ENCODE data around the gene CCDC138. TPM values are rescaled to one million over a fixed set of nuclear protein-coding genes. Genes with fewer than 3 reads are reported as not detected.
"Not testable (repeated sequence)": the region's sequence is repeated elsewhere in the genome, so short reads cannot be mapped to it uniquely, and the experiment has no call there.

The CCDC138 gene, protein sequence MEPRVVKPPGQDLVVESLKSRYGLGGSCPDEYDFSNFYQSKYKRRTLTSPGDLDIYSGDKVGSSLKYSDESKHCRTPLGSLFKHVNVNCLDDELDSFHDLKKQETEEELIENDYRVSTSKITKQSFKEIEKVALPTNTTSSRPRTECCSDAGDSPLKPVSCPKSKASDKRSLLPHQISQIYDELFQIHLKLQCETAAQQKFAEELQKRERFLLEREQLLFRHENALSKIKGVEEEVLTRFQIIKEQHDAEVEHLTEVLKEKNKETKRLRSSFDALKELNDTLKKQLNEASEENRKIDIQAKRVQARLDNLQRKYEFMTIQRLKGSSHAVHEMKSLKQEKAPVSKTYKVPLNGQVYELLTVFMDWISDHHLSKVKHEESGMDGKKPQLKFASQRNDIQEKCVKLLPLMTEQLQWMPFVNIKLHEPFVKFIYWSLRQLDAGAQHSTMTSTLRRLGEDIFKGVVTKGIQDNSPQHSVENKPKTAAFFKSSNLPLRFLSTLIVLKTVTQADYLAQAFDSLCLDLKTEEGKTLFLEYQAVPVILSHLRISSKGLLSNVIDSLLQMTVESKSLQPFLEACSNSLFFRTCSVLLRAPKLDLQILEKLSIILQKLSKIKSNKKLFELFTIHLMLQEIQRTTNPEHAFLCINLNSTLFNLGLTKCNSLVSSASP
- total RNA-seq = 10.9 and 11.1 TPM in 2 replicates

- intact Hi-C loops (cut with micrococcal nuclease) = loop anchor here (1.0 to 10.0 kb wide), 5 partner anchors 67 to 426 kb away; partner anchors contain the start of genes LIMS1 and RANBP2
Observed at GRCh38 chr2:108786354-108787215, at the start of gene CCDC138. Gene CCDC138, plus strand, starts transcription at chr2:108786771. Its CDS starts 52 bp downstream, at chr2:108786823.

DNA sequence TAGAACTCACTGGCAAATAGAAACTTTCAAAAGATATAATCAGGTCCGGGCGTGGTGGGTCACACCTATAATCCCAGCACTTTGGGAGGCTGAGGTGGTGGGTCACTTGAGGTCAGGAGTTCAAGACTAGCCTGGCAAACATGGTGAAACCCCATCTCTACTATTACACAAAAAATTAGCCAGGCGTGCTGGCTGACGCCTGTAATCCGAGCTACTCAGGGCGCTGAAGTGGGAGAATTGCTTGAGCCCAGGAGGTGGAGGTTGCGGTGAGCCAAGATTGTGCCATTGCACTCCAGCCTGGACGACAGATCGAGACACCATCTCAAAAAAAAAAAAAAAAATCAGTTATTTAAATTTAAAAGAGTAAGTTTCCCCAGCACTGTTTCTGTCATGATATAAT is 28.6 kb upstream of the CCDC138 start:
- intact Hi-C loops (cut with micrococcal nuclease) = not testable (repeated sequence)

- intact Hi-C loops (cut with micrococcal nuclease) = not testable (repeated sequence)
Observed at GRCh38 chr2:108762618-108763017, 24.0 kb upstream of the CCDC138 start.

- intact Hi-C loops (cut with micrococcal nuclease) = not testable (repeated sequence)
Observed at GRCh38 chr2:108766671-108767070, 19.9 kb upstream of the CCDC138 start.

DNA sequence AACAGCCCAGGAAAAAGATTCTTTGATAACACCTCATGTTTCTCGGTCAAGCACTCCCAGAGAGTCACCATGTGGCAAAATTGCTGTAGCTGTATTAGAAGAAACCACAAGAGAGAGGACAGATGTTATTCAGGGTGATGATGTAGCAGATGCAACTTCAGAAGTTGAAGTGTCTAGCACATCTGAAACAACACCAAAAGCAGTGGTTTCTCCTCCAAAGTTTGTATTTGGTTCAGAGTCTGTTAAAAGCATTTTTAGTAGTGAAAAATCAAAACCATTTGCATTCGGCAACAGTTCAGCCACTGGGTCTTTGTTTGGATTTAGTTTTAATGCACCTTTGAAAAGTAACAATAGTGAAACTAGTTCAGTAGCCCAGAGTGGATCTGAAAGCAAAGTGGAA is 18.7 kb upstream of the CCDC138 start:
- intact Hi-C loops (cut with micrococcal nuclease) = not testable (repeated sequence)

DNA sequence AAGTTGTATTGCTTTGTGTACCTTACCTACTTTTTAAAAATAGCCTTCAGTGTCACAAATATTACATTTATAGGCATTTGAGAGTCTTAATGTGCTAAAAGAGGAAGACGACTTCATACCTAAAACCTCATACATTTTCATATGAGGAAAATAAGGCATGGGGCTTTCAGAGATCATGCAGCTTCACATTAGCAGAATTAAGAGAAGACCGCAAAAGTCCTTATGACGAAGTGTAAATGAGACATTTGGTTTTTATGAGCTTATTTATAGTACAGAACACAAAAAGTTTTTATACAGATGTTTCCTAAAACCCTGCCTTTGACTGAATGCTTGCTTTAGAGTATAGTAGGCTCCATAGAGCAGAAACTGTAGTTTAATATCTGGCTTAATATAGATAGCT is 10.1 kb upstream of the CCDC138 start:
- intact Hi-C loops (cut with micrococcal nuclease) = no loop called here

GRCh38 chr2:108778857-108779256 is 7.7 kb upstream of the CCDC138 start:
- intact Hi-C loops (cut with micrococcal nuclease) = no loop called here

DNA sequence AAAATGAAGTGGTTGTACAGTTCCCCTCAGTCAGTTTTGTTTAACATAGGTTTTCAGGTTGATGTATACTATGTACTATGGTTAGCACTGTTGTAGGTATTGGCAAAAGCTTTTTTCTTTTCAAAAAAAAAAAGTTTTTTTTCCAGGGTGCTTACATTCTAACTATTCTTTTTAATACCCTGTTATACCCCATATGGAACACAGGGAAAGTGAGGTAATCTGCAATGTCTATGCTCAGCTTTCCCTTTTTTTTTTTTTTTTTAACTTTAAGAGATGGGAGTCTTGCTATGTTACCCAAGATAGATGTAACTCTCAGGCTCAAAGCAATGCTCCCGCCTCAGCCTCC is 590 bp upstream of the CCDC138 start:
- intact Hi-C loops (cut with micrococcal nuclease) = loop anchor here (1.0 to 10.0 kb wide), 5 partner anchors 67 to 426 kb away; partner anchors contain the start of genes LIMS1 and RANBP2

- intact Hi-C loops (cut with micrococcal nuclease) = loop anchor here (2.0 to 10.0 kb wide), 4 partner anchors 166 to 425 kb away; partner anchors contain the start of gene LIMS1
Observed at GRCh38 chr2:108787216-108787541, 608 bp downstream of the CCDC138 start.

DNA sequence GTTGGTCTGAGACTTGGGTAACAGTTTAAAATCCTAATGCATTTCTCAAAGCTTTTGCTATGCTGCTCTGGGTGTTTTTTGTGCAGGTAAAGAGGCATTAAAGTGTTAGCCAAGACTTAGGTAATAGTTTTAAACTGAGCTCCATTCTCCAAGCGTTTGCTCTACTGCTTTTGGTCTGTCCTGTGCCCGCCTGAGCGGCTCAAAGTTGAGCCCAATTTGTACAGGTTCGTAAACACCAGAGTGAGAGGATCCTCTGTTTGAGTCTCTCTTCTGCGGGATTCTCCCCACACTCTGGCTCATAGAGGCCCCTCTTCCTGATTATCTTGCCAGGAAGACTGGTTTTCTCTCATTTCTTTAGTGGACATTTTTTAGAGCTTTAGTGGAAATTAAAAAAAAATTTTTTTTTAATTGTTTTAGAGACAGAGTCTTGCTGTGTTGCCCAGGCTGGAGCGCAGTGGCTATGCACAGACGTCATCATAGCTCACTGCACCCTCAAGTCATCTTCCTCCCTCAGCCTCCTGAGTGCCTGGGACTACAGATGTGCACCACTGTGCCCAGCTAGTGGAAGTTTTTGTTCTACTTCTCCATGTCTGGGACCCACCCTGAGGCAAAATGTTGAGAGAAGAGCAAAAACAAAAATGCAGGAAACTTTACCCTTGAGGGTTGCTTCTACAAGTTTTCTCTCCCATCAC is 16.6 kb downstream of the CCDC138 start:
- intact Hi-C loops (cut with micrococcal nuclease) = no loop called here

DNA sequence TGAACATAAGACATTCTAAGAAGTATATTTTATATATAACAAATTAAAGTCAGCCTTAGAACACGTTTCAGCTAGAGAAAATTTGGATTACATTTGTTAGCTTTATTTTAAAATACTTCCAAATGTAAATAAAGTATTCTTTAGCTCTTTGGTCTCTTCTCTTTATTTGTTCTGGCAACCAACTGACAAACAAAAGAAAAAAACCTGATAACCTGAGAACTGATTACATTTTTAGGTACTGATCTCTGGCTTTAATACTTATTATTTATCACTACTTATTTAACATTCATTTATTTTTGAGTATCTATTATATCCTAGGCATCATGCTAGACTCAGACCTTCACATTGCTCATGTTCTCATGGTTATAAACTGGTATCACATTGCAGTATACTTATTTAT is 18.5 kb downstream of the CCDC138 start:
- intact Hi-C loops (cut with micrococcal nuclease) = no loop called here

DNA sequence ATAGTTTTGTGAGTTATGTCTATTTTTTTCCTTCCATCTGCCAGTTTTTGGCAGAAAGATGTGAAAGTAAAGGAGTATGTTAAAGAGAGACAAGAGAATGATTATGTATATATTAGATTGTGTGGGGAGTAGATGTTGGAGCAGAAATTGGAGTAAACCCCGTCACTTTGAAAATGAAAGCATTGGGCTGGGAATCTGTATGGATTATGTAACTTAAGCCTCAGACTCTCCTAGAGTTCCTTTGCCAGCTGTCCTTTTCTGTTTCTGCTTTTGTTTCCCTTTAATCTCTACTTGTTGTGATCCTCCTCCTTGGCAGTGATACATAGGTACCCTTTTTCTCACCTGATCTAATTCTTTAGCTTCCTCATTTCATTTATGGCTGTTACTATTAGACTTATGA is 19.2 kb downstream of the CCDC138 start:
- intact Hi-C loops (cut with micrococcal nuclease) = no loop called here

DNA sequence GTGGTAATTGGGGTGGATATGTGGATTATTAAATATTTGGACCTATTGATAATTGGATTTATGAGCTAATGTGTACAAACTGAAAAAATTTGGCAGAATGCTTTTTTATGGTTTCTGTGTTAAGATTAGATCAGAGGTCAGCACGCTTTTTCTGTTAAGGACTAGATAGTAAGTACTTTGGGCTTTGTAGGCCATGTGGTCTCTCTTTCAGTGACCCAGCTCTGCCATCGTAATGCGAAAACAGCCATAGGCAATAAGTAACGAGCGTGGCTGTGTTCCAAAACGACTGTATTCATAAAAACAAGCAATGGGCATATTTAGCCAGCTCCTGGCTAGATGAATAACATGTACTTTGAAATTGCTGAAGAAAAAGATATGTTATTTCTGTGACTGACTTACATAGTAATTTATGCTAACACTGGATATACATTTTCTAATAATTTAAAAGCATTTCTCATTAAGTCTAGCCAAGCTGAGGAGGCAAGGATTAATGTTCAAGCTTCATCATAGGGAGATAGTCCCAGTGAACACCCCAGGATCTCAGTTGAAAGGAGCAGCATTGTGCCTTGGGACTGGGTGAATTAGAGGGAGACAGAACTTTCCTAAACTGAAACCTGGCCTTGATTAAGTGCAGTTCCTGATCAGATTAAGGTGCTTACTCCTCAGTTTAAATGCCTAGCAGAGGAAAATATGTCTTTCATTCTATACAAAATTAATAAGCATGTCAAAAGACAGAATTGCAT is 20.0 kb downstream of the CCDC138 start:
- intact Hi-C loops (cut with micrococcal nuclease) = no loop called here

DNA sequence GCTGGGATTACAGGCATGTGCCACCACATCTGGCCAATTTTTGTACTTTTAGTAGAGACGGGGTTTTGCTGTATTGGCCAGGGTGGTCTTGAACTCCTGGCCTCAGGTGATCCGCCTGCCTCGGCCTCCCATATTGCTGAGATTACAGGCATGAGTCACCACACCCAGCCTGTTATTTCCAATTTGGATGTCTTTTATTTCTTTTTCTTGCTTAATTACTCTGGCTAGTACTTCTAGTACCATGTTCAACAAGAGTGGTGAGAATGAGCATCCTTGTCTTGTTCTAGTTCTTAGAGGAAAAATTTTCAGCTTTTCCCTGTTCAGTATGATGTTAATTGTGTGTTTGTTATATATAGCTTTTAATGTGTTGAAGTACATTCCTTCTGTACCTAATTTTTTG is 23.4 kb downstream of the CCDC138 start:
- intact Hi-C loops (cut with micrococcal nuclease) = no loop called here

DNA sequence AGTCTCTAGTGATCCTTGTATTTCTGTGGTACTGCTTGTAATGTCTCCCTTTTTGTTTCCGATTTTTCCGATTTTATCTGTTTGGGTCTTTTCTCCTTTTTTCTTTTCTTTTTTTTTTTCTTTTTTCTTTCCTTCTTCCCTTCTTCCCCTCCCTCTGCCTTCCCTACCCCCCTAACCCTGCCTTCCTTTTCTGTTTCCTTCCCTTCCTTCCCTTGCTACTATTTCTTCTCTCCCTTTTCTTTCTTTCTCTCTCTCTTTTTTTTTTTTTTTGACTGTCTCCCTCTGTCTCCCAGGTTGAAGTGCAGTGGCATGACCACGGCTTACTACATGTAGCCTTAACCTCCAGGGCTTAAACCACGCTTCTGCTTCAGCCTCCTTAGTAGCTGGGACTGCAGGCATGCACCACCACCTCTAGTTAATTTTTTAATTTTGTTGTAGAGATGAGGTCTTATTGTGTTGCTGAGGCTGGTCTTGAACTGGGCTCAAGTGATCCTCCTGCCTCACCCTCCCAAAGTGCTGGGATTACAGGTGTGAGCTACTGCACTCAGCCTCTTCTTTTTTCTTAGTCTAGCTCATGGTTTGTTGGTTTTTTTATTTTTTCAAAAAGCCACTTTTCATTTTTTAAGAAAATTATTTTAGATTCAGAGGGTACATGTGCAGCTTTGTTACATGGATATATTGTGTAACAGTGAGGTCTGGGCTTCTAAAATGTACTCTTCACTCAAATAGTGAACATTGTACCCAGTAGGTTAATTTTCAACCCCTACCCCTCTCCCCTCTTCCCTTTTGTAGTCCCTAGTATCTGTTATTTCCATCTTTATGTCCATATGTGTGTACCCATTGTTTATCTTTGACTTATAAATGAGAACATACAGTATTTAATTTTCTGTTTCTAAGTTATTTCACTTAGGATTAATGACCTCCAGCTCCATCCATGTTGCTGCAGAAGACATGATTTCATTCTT is 24.7 kb downstream of the CCDC138 start:
- intact Hi-C loops (cut with micrococcal nuclease) = no loop called here

GRCh38 chr2:108813732-108814131 is 27.2 kb downstream of the CCDC138 start:
- intact Hi-C loops (cut with micrococcal nuclease) = no loop called here

GRCh38 chr2:108820482-108820881 is 33.9 kb downstream of the CCDC138 start:
- intact Hi-C loops (cut with micrococcal nuclease) = no loop called here

DNA sequence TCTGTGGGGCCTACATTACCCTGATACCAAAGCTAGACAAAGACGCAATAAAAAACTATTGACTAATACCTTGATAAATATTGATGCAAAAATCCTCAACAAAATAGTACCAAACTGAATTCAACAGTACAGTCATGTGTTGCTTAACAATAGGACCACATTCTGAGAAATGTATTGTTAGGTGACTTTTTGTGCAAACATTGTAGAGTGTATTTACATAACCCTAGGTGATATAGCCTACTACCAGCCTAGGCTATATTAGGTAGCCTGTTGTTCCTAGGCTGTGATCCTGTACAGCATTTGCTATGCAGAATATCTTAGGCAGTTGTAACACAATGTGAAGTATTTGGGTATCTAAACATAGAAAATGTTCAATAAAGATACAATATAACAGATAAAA is 36.7 kb downstream of the CCDC138 start:
- intact Hi-C loops (cut with micrococcal nuclease) = no loop called here

DNA sequence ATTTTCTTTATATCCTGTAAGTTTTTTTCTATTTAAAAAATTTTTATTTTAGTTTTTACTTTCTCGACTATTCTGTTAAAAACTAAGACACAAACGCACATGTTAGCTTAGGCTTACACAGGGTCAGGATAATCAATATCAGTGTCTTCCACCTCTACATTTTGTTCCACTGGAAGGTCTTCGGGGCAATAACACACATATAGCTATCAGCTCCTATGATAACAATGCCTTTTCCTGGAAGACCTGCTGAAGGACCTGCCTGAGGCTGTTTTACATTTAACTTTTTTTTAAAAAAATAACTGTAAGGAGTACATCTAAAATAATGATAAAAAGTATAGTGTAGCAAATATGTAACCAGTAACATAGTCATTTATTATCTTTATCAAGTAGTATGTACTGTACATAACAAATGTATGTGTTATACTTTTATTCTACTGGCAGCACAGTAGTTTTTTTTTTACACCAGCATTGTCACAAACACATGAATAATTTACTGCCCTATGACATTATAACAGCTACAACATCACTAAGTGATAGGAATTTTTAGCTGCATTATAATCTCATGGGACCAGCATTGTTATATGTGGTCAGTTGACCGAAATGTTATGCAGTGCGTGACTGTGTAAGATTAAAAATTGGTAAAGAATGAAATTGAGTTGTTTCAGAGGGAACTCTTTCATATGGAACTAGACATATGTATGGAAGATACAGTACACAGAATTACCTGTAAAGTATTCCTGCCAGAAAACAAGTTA is 37.9 kb downstream of the CCDC138 start:
- intact Hi-C loops (cut with micrococcal nuclease) = no loop called here

Measured in T-helper 2 cell treated with Interferon-gamma antibody and Interleukin-4, amounts not matched to agents 100 ng/mL and 5 ng/mL, for 36 hours (primary cell).